Umbilical cord (tissue), 2 donors: ENCODE data around the gene CRABP1. TPM values are rescaled to one million over a fixed set of nuclear protein-coding genes. Genes with fewer than 3 reads are reported as not detected.
A peak's percentile ranks its signal among the peaks of the same experiment; 100 is the strongest.
"Not testable (repeated sequence)": the region's sequence is repeated elsewhere in the genome, so short reads cannot be mapped to it uniquely, and the experiment has no call there.

ENCODE experiments used
- DNase-seq: peaks from one replicate; pipeline ENCODE4 v3.0.0-alpha.2; 2015; ENCODE audit warnings: low spot score
- total RNA-seq: library from RNA; depleted of rRNA; stranded (reverse); fragments of >200 nt; gene quantifications from one replicate; pipeline ENCODE4 v1.2.3, GENCODE V29; 2014; ENCODE audit warnings: low replicate concordance; ENCODE audit not compliant: insufficient read depth

Gene CRABP1
- total RNA-seq, 1 donor from 2014 or later: 7.7 TPM

GRCh38 chr15:78374436-78375393 is 34.6 kb downstream of the CRABP1 start:
- DNase-seq: no peak

GRCh38 chr15:78380143-78380542 is 40.0 kb downstream of the CRABP1 start:
- DNase-seq: not testable (repeated sequence)

- DNase-seq: peak; percentile 95
Measured at GRCh38 chr15:78382114-78382880, 42.1 kb downstream of the CRABP1 start.

GRCh38 chr15:78384651-78385050 is 44.5 kb downstream of the CRABP1 start:
- no peak for DNase-seq

GRCh38 chr15:78387246-78388037 is 47.3 kb downstream of the CRABP1 start:
- peak; percentile 86 for DNase-seq

- no peak for DNase-seq
Measured at GRCh38 chr15:78388865-78389264, 48.7 kb downstream of the CRABP1 start.

- DNase-seq: peak; percentile 93
Measured at GRCh38 chr15:78389322-78389721, 49.2 kb downstream of the CRABP1 start.

- DNase-seq: no peak
Measured at GRCh38 chr15:78389738-78390137, 49.6 kb downstream of the CRABP1 start.

- DNase-seq: no peak
Measured at GRCh38 chr15:78390242-78390641, 50.1 kb downstream of the CRABP1 start.

- no peak for DNase-seq
Measured at GRCh38 chr15:78390826-78391225, 50.7 kb downstream of the CRABP1 start.

- no peak for DNase-seq
Measured at GRCh38 chr15:78391781-78392180, 51.6 kb downstream of the CRABP1 start.

- DNase-seq: no peak
Measured at GRCh38 chr15:78392430-78392829, 52.3 kb downstream of the CRABP1 start.

- no peak for DNase-seq
Measured at GRCh38 chr15:78393137-78393536, 53.0 kb downstream of the CRABP1 start.

GRCh38 chr15:78394026-78394425 is 53.9 kb downstream of the CRABP1 start:
- DNase-seq: no peak

- DNase-seq: no peak
Measured at GRCh38 chr15:78394981-78395616, 54.9 kb downstream of the CRABP1 start.

GRCh38 chr15:78396186-78396814 is 56.1 kb downstream of the CRABP1 start:
- DNase-seq: no peak

- no peak for DNase-seq
Measured at GRCh38 chr15:78396976-78397375, 56.8 kb downstream of the CRABP1 start.

GRCh38 chr15:78397382-78397781 is 57.2 kb downstream of the CRABP1 start:
- no peak for DNase-seq
